Brain microvascular endothelial cell (primary cell): ENCODE data around the gene SLC36A1.

Experiments
- DNase-seq: peaks from one replicate; pipeline ENCODE4 v3.0.0-alpha.2; 2020
- H3K27ac ChIP-seq: fragments of 250-450 bp; sonication (Bioruptor Pico); 2 replicates; pipeline ENCODE4 v1.5.1; 2020; ENCODE audit warnings: mild to moderate bottlenecking, moderate library complexity
- H3K27me3 ChIP-seq: fragments of 250-450 bp; sonication (Bioruptor Pico); replicated peaks from 2 replicates; pipeline ENCODE4 v1.5.1; 2020; ENCODE audit warnings: mild to moderate bottlenecking
- H3K36me3 ChIP-seq: fragments of 250-450 bp; sonication (Bioruptor Pico); replicated peaks from 2 replicates; pipeline ENCODE4 v1.5.1; 2020; ENCODE audit warnings: mild to moderate bottlenecking
- H3K4me3 ChIP-seq: 2 replicates; pipeline ENCODE4 v1.5.1; 2011; ENCODE audit warnings: low read depth, mild to moderate bottlenecking, control low read depth, low read length, moderate library complexity
- in situ Hi-C: cut with HindIII; loops from 2 replicates; pipeline ENCODE4 v1.10.0; 2017; ENCODE audit warnings: low sequenced_read_pairs, low pct_ligation_motif_present
- TF ChIP-seq, protein P1 (sequence below): IDR thresholded peaks from 2 replicates; pipeline ENCODE4 v1.5.1; 2011; ENCODE audit warnings: low read depth, mild to moderate bottlenecking, moderate library complexity, low read length, control low read depth, inconsistent platforms; ENCODE audit errors: missing control alignments

SLC36A1 gene

GRCh38 chr5:151456321-151456940 is 9.0 kb downstream of the SLC36A1 start:
- in situ Hi-C loops, result no loop called here
- Histone ChIP-seq H3K27ac (no peak overlapping the region), H3K4me3 (no peak overlapping the region), H3K27me3 (no peaks in the 10 kb centered on the region), H3K36me3 (no peaks in the 10 kb centered on the region)
- DNase-seq, result no peak
- TF ChIP-seq, protein P1, sequence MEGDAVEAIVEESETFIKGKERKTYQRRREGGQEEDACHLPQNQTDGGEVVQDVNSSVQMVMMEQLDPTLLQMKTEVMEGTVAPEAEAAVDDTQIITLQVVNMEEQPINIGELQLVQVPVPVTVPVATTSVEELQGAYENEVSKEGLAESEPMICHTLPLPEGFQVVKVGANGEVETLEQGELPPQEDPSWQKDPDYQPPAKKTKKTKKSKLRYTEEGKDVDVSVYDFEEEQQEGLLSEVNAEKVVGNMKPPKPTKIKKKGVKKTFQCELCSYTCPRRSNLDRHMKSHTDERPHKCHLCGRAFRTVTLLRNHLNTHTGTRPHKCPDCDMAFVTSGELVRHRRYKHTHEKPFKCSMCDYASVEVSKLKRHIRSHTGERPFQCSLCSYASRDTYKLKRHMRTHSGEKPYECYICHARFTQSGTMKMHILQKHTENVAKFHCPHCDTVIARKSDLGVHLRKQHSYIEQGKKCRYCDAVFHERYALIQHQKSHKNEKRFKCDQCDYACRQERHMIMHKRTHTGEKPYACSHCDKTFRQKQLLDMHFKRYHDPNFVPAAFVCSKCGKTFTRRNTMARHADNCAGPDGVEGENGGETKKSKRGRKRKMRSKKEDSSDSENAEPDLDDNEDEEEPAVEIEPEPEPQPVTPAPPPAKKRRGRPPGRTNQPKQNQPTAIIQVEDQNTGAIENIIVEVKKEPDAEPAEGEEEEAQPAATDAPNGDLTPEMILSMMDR, result no peak

GRCh38 chr5:151458314-151458713 is 10.9 kb downstream of the SLC36A1 start:
- Histone ChIP-seq H3K4me3 (no peak overlapping the region), H3K27ac (no peak overlapping the region), H3K36me3 (no peaks in the 10 kb centered on the region), H3K27me3 (no peaks in the 10 kb centered on the region)
- in situ Hi-C loops, result no loop called here
- no peak for DNase-seq
- TF ChIP-seq, protein P1, result no peak

- no peaks in the 10 kb centered on the region for H3K27me3 ChIP-seq
- no peak overlapping the region for H3K4me3 ChIP-seq
- in situ Hi-C loops, result no loop called here
- TF ChIP-seq, protein P1, result peak; percentile 21
- peak; percentile 61 for DNase-seq
- H3K27ac ChIP-seq, result no peak overlapping the region
- H3K36me3 ChIP-seq, result peaks cover 12% of the 10 kb centered on the region
These were observed 12.4 kb downstream of the SLC36A1 start for GRCh38 chr5:151459680-151460324.

- Histone ChIP-seq H3K27ac (no peak overlapping the region), H3K27me3 (no peaks in the 10 kb centered on the region), H3K36me3 (peaks cover 18% of the 10 kb centered on the region), H3K4me3 (no peak overlapping the region)
- in situ Hi-C loops, result no loop called here
- TF ChIP-seq, protein P1, result no peak
- DNase-seq, result no peak
These were observed 13.9 kb downstream of the SLC36A1 start for GRCh38 chr5:151461312-151461711.

GRCh38 chr5:151463137-151464029 is 16.0 kb downstream of the SLC36A1 start:
- no peaks in the 10 kb centered on the region for H3K27me3 ChIP-seq
- no peak for DNase-seq
- TF ChIP-seq, protein P1, result peak; percentile 69
- H3K4me3 ChIP-seq, result no peak overlapping the region
- H3K36me3 ChIP-seq, result peaks cover 26% of the 10 kb centered on the region
- in situ Hi-C loops, result no loop called here
- H3K27ac ChIP-seq, result no peak overlapping the region
